ENCODE results near the gene IFT27. TPM values are rescaled to one million over a fixed set of nuclear protein-coding genes. Genes with fewer than 3 reads are reported as not detected.

The IFT27 gene, protein sequence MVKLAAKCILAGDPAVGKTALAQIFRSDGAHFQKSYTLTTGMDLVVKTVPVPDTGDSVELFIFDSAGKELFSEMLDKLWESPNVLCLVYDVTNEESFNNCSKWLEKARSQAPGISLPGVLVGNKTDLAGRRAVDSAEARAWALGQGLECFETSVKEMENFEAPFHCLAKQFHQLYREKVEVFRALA
- total RNA-seq: 10 to 100 TPM; 19.5 to 25.5 (median 25.2) TPM

DNA sequence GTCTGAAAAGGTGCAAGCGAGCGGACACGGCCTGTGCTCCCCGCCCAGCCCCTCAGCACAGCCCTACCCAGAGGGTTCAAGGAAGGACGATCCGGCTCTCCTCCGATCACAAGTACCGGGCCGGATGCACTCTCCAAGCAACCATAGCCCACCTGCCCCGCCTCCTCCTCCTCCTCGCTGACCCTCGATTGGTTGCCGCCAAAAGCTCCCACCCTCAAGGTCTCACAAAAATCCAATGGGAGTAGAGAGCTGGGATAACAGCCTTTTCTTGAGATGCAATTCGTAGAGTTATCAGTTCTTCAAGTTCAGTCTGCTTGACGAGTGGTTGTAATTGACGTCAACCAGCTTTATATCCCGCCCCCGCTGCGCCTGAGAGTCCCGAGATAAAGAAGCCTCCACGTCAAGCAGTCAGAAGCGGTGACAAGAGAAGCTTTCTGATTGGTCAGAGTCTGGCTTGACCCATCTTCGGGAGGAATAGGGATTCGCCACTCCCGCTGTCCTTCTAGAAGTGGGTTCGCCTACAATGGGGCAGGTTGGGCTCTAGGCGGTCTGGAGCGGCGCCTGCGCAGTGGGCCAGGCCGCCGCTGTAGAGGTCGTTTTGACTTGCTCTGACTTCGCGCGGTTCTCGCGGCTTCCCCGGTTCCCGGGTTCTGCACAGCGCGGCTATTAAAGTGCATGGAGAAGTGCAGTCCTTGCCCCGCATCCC, at the start of gene IFT27:
Gene IFT27, minus strand, starts transcription at position 156 of the 706 bp plus-strand sequence. CDS start 412 bp downstream, outside the sequence.
- ATAC-seq: peak; percentile 94 to 95
- DNase-seq: peak; percentile 94
- Mint-ChIP-seq H3K4me3 (peak within 1 kb of the TSS; percentile 82), H3K9me3 (no peaks in the 10 kb centered on the region), H3K27me3 (ENCODE audit: low read depth) (no peaks in the 10 kb centered on the region), H3K36me3 (ENCODE audit: insufficient read depth) (peaks cover 7% of the 10 kb centered on the region), H3K4me1 (ENCODE audit: low read depth) (peaks cover 16% of the 10 kb centered on the region)

DNA sequence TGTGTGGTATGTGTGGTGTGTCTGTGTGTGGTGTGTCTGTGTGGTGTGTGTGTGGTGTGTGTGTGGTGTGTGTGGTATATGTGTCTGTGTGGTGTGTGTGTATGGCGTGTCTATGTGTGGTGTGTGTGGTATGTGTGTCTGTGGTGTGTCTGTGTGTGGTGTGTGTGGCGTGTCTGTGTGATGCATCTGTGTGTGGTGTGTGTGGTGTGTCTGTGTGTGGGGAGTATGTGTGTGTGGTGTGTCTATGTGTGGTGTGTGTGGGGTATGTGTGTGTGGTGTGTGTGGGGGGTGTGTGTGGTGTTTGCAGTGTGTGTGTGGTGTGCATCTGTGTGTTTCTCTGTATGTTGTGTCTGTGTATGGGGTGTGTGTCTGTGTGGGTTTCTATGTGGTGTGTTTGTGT, 48.7 kb upstream of the IFT27 start:
- ATAC-seq (no peak), DNase-seq (no peak)
- H3K4me3 Mint-ChIP-seq: no peak overlapping the region
- peaks cover 35% of the 10 kb centered on the region for H3K27me3 Mint-ChIP-seq (ENCODE audit: low read depth)
- H3K36me3 Mint-ChIP-seq (ENCODE audit: insufficient read depth): no peaks in the 10 kb centered on the region
- no peaks in the 10 kb centered on the region for H3K9me3 Mint-ChIP-seq
- H3K4me1 Mint-ChIP-seq (ENCODE audit: low read depth): peaks cover 4% of the 10 kb centered on the region

DNA sequence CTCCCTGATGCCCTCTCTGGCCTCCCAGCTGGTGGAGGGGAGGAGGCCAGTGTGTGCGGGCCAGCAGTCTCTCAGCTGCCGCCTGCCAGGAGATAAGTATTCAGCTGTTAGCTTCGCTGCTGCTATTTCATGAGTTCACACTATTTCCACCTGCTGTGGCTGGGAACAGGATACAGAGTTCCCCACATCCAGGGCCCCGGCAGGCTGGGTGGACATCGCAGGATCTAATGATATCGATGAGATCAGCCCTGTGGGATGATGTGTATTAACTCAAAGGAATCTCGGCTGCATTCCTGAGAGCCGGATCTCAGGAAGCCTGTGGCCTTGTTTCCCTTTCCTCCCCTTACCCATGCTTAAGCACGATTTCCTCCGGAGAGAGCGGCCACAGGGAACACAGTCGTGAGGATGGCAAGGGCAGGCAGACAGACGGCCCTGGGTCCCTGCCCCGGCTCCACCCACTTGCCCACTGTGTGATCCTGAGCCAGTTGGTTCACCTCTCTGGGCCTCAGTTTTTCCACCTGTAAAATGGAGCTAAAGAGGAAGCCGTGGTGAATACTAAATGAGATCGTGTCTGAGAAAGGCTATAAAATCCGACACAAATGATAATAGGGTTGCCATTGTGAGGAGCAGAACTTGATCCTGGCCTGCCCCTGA, 47.4 kb upstream of the IFT27 start:
- Mint-ChIP-seq H3K4me1 (ENCODE audit: low read depth) (no peaks in the 10 kb centered on the region), H3K36me3 (ENCODE audit: insufficient read depth) (no peaks in the 10 kb centered on the region), H3K4me3 (no peak overlapping the region), H3K9me3 (no peaks in the 10 kb centered on the region), H3K27me3 (ENCODE audit: low read depth) (peaks cover 37% of the 10 kb centered on the region)
- no peak for DNase-seq
- no peak for ATAC-seq

DNA sequence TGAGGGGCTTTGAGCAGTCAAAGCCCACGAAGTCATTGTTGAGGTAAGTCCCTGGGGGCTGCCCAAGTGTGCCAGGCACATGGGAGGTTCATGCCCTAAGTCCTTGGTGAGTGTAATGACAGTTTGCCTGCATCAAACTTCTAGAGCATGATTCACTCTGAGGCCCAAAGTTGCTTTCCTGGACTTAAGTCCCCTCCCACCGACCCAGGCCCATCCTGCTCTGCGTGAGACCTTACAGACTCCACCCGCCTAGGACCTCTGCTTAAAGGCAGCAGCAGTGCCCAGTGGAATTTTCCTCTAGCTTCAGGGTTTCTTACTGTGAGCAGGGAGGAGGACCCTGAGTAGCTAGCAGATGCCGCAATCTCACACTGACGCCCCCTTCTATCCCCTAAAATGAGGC, 46.7 kb upstream of the IFT27 start:
- H3K4me1 Mint-ChIP-seq (ENCODE audit: low read depth): peaks cover 2% of the 10 kb centered on the region
- H3K36me3 Mint-ChIP-seq (ENCODE audit: insufficient read depth): no peaks in the 10 kb centered on the region
- H3K9me3 Mint-ChIP-seq: no peaks in the 10 kb centered on the region
- H3K27me3 Mint-ChIP-seq (ENCODE audit: low read depth): peaks cover 44% of the 10 kb centered on the region
- ATAC-seq (no peak), DNase-seq (no peak)
- no peak overlapping the region for H3K4me3 Mint-ChIP-seq

DNA sequence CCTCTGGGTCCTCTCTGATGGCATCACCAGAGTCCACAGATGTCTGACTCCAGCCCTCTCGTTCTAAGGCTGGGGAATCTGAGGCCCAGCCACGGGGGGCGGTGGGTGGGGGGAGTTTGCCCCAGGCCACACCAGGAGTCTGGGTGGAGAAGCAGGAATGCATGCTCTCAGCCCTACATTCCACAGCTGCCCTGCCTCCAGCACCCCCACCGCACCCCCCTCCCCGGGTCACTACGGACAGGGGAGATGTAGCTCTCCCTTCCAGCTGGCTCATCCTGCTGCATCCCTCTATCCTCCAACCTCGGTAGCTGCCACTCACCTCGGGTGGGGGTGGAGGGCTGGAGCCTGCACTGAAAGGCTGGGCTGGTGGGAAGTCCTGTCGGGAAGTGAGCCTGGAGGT, 43.2 kb upstream of the IFT27 start:
- Mint-ChIP-seq H3K36me3 (ENCODE audit: insufficient read depth) (no peaks in the 10 kb centered on the region), H3K4me3 (no peak overlapping the region), H3K27me3 (ENCODE audit: low read depth) (peaks cover 67% of the 10 kb centered on the region), H3K4me1 (ENCODE audit: low read depth) (peaks cover 9% of the 10 kb centered on the region), H3K9me3 (no peaks in the 10 kb centered on the region)
- no peak for ATAC-seq
- DNase-seq: no peak

DNA sequence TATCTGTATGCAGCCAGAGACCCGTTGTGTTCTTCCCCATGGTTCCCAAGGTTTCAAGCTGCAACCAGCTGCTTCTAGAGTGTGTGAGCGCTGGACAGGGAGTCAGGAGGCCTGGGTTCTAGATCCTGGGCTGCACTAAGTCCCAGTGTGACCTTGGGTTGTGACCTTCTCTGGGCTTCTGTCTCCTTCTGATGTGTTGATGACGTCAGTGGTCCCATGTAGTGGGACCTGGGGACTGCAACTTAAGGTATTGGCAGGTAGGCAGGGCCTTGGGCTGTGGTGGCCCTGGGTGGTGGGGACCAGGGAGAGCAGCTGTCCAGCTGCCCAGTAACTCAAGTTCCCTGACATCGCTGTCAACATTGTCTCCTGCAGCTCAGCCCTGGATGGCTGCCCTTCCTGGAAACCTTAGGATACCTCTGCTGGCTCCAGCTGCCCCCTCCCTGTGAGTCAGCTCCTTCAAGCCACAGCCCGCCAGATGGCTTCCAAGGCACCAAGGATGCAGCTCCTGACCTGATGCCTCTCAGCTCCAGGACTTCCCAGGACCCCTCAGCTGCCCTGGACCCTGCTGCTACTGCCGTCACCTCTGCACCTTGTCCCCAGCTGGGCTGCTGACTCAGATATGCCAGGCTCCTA, 42.2 kb upstream of the IFT27 start:
- Mint-ChIP-seq H3K4me1 (ENCODE audit: low read depth) (peaks cover 9% of the 10 kb centered on the region), H3K36me3 (ENCODE audit: insufficient read depth) (no peaks in the 10 kb centered on the region), H3K4me3 (no peak overlapping the region), H3K27me3 (ENCODE audit: low read depth) (peaks cover 70% of the 10 kb centered on the region), H3K9me3 (no peaks in the 10 kb centered on the region)
- ATAC-seq: no peak
- no peak for DNase-seq

DNA sequence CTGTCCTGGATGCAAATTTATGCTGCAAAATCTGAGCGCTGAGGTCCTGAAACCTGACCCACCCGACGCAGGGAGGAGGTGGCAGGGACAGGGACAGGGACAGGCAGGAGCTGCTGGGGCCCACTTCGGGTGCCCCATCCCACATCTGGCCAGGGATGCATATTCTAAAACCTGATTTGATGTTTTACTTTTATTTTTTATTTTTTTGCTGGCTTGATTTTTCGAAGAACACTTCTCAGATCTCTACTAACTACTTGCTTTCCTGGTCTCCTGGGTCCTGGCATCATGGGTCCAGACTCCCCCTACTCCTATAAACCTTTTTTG, 41.6 kb upstream of the IFT27 start:
- ATAC-seq (no peak), DNase-seq (no peak)
- H3K9me3 Mint-ChIP-seq: no peaks in the 10 kb centered on the region
- peaks cover 73% of the 10 kb centered on the region for H3K27me3 Mint-ChIP-seq (ENCODE audit: low read depth)
- peaks cover 9% of the 10 kb centered on the region for H3K4me1 Mint-ChIP-seq (ENCODE audit: low read depth)
- peak overlapping the region; percentile 24 for H3K4me3 Mint-ChIP-seq
- H3K36me3 Mint-ChIP-seq (ENCODE audit: insufficient read depth): no peaks in the 10 kb centered on the region

DNA sequence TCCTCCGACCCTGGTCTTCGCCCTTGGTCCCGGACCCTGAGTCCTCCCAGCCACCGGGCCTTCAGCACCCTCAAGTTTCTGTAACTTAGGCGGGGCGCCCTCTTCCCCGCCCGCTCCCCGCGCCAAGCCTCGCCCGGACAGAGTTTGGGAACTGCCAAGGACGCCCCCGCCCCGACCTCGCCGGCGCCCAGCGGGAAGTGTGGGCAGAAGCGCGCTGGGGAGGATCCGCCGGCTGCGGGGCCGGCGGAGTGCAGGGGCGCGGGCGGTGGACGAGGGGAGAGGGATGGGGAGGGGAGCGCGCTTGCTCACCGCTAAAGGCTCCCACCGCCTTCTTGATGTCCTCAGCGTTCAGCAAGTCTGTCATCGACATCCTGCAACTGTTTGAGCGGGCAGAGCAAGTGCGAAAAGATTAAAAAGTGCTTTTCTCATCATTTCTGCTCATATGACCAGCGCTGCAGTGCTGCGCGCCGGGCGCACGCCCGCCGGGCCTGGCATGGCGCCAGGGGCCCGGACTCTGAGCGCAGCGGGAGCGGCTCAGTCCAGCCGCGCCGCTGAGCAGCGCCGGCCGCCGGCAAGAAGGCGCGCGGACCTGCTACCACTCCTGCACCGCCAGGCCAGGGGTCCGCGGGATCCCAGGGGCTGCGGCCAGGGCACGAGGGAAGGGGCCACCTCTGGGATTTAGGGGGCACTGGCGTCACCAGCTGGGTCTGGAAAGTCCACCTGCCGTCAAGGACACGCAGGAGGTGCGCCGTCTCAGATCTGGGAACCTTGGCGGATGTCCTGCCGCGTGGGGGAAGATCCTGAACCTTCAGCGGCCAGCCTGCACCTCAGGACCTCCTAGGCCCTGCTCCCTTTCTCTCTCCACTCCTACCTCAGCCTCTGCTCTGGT, 41.0 kb upstream of the IFT27 start, which contains the start of gene PVALB:
Gene PVALB, minus strand, starts transcription at position 400 of the 889 bp plus-strand sequence. Its CDS starts 30 bp downstream, at position 370.
- no peak for DNase-seq
- no peaks in the 10 kb centered on the region for H3K9me3 Mint-ChIP-seq
- H3K4me1 Mint-ChIP-seq (ENCODE audit: low read depth): peaks cover 9% of the 10 kb centered on the region
- peaks cover 73% of the 10 kb centered on the region for H3K27me3 Mint-ChIP-seq (ENCODE audit: low read depth)
- no peaks in the 10 kb centered on the region for H3K36me3 Mint-ChIP-seq (ENCODE audit: insufficient read depth)
- ATAC-seq: peak; percentile 41 to 66
- peak within 1 kb of the TSS; percentile 38 for H3K4me3 Mint-ChIP-seq

DNA sequence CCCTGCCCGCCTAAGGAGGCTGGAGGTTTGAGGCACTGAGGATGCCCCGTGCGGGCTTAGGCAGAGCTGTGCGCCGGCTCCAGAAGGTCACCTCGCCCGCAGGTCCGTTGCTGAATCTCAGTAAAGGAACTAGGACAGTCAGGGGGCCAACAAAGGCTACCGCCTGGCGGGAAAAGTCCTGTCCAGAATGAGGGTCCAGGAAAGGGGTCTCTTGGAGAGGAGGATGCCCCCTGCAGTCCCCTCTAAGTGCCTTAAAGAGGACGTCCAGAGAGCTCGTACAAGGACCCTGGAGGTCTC, 40.4 kb upstream of the IFT27 start:
- Mint-ChIP-seq H3K27me3 (ENCODE audit: low read depth) (peaks cover 73% of the 10 kb centered on the region), H3K9me3 (no peaks in the 10 kb centered on the region), H3K4me1 (ENCODE audit: low read depth) (peaks cover 9% of the 10 kb centered on the region), H3K4me3 (no peak overlapping the region), H3K36me3 (ENCODE audit: insufficient read depth) (no peaks in the 10 kb centered on the region)
- DNase-seq: no peak
- ATAC-seq: peak in 1 of 2 donors; percentile 18

DNA sequence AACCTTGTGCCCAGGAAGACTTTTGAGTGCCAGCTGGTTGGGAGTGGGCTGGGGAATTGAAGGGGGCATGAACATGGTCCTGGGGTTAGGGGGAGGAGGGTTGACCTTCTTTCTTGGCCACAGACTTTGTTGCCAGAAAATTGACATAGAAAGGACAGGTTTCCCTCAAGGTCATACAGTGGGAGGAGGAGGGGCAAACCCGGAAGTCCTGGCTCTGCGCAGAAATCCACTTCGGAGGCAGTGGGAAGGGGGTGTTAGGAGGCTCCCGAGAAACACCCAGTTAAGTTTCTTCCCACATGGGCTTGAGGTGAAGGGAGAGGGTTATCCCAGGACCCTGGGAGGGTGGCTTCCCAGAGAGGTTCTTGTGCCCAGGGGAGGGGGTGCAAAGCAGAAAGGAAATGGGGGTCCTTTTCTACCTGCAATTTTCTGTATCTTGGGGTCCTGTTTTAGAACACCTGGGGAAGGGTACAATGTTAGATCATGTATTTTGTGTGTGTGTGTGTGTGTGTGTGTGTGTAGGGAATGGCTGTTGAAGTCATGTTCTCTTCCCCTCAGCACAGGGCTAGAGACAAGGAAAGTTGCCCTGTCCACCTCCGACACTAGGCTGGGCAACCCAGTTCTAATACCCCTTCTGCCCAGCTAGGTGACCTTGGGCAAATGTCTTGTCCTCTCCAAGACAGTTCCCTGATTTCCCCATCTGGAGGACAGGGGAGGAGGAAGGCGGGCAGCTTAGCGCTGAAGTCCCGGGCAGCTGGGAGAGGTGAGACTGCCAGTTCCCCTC, 39.8 kb upstream of the IFT27 start:
- Mint-ChIP-seq H3K4me1 (ENCODE audit: low read depth) (peaks cover 9% of the 10 kb centered on the region), H3K4me3 (peak overlapping the region; percentile 38), H3K27me3 (ENCODE audit: low read depth) (peaks cover 73% of the 10 kb centered on the region), H3K9me3 (no peaks in the 10 kb centered on the region), H3K36me3 (ENCODE audit: insufficient read depth) (no peaks in the 10 kb centered on the region)
- no peak for DNase-seq
- ATAC-seq: no peak

DNA sequence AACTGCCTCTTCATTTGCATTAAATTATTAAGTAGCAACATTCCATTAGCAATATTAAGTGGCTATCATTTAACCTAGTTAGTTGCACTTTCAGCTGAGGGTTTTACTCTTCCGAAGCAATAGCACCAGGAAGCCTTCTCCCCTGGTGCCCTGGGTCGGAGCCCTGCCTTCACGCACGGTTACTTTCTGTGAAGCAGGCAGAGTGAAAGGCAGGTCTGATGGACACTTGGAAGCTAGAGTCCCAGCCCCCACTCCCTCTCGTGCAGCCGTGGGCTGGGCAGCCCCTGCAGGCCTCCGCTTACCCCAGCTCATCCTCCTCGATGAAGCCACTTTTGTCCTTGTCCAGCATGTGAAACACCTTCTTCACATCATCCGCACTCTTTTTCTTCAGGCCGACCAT, 38.9 kb upstream of the IFT27 start:
- H3K4me3 Mint-ChIP-seq: no peak overlapping the region
- ATAC-seq (no peak), DNase-seq (no peak)
- peaks cover 9% of the 10 kb centered on the region for H3K4me1 Mint-ChIP-seq (ENCODE audit: low read depth)
- no peaks in the 10 kb centered on the region for H3K36me3 Mint-ChIP-seq (ENCODE audit: insufficient read depth)
- H3K9me3 Mint-ChIP-seq: no peaks in the 10 kb centered on the region
- peaks cover 66% of the 10 kb centered on the region for H3K27me3 Mint-ChIP-seq (ENCODE audit: low read depth)

DNA sequence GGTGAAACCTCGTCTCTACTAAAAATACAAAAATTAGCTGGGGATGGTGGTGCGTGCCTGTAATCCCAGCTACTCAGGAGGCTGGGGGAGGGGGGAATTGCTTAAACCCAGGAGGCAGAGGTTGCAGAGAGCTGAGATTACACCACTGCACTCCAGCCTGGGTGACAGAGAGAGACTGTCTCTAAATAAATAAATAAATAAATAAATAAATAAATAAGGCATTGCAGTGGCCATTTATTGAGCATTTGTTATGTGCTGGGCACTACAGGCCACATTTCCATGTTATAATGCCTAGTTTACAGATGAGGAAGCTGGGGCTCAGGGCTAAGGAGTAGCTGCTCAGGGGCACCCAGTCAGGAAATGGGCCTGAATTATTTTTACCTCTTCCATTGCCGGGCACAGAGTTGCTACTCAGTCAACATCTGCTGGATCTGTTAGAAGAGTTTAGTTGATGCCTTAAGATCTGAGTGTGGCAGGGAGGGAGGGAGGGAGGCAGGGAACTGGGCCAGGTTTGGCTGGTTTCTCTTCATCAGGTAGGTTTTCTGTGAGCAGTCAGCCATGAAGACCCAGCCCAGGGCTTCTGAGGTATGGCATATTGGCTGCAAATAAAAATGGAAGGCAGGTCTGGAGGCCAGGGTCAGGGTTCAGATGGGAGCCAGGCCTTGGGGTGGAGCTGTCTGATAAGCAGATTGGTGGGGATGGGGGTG, 35.3 kb upstream of the IFT27 start:
- no peak overlapping the region for H3K4me3 Mint-ChIP-seq
- no peaks in the 10 kb centered on the region for H3K36me3 Mint-ChIP-seq (ENCODE audit: insufficient read depth)
- ATAC-seq: no peak
- H3K9me3 Mint-ChIP-seq: no peaks in the 10 kb centered on the region
- peaks cover 22% of the 10 kb centered on the region for H3K4me1 Mint-ChIP-seq (ENCODE audit: low read depth)
- DNase-seq: no peak
- peaks cover 35% of the 10 kb centered on the region for H3K27me3 Mint-ChIP-seq (ENCODE audit: low read depth)

DNA sequence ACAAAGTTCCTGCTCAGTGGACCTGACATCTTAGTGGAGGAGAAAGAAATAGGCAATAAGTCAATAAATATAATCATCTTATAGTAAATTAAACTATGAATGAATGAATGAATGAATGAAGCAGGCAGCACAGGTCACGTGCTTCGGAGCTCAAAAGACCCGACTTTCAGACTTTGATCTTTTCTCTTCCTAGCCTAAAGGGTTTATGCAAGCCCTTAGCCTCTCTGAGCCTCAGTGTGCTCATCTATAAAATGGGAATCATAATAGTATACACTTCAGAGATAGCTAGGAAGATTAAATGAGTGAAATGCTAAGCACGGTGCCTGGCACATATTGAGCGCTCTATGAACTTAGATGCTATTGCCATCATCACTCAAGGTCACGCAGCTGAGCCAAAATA, 33.4 kb upstream of the IFT27 start:
- H3K36me3 Mint-ChIP-seq (ENCODE audit: insufficient read depth): no peaks in the 10 kb centered on the region
- peaks cover 17% of the 10 kb centered on the region for H3K27me3 Mint-ChIP-seq (ENCODE audit: low read depth)
- H3K4me3 Mint-ChIP-seq: no peak overlapping the region
- H3K9me3 Mint-ChIP-seq: no peaks in the 10 kb centered on the region
- peaks cover 17% of the 10 kb centered on the region for H3K4me1 Mint-ChIP-seq (ENCODE audit: low read depth)
- DNase-seq (no peak), ATAC-seq (no peak)

Data from activated T-cell treated with anti-CD3 and anti-CD28 coated beads, Interleukin-2, amount 50 U/mL, for 4 hours (primary cell).